Mesothelial cell of epicardium (in vitro differentiated cells): ENCODE measurements around the gene DHRS1. TPM values are rescaled to one million over a fixed set of nuclear protein-coding genes. Genes with fewer than 3 reads are reported as not detected.

Source experiments
- DNase-seq, 2 experiments: peaks; one replicate each; pipeline ENCODE4 v3.0.0; 2021; ENCODE audit warnings: low spot score in 2 of 2; ENCODE audit not compliant: unreplicated experiment in 2 of 2
- H3K27ac Mint-ChIP-seq: 2 replicates; pipeline ENCODE4 v1.8.0; 2021; ENCODE audit warnings: mixed read lengths
- H3K27me3 Mint-ChIP-seq: 2 replicates; pipeline ENCODE4 v1.8.0; 2021; ENCODE audit warnings: low read depth, mixed read lengths
- H3K36me3 Mint-ChIP-seq: 2 replicates; pipeline ENCODE4 v1.8.0; 2021; ENCODE audit warnings: mixed read lengths
- H3K4me1 Mint-ChIP-seq: 2 replicates; pipeline ENCODE4 v1.8.0; 2021; ENCODE audit warnings: mixed read lengths
- H3K4me3 Mint-ChIP-seq: 2 replicates; pipeline ENCODE4 v1.8.0; 2021; ENCODE audit warnings: mild to moderate bottlenecking, moderate library complexity, mixed read lengths
- H3K9me3 Mint-ChIP-seq: 2 replicates; pipeline ENCODE4 v1.8.0; 2021; ENCODE audit warnings: mixed read lengths
- total RNA-seq: library from RNA; stranded (reverse); gene quantifications from 3 replicates; pipeline ENCODE4 v1.2.1, GENCODE V29; 2021
- TF ChIP-seq, protein P1 (sequence below): fragments of 200-600 bp; sonication (generic); IDR thresholded peaks from one replicate; pipeline ENCODE4 v1.5.0; 2021; ENCODE audit warnings: antibody characterized with exemption; ENCODE audit not compliant: unreplicated experiment

DHRS1 gene
- total RNA-seq, 1 donor from 2014 or later, result 38.3 TPM

DNA sequence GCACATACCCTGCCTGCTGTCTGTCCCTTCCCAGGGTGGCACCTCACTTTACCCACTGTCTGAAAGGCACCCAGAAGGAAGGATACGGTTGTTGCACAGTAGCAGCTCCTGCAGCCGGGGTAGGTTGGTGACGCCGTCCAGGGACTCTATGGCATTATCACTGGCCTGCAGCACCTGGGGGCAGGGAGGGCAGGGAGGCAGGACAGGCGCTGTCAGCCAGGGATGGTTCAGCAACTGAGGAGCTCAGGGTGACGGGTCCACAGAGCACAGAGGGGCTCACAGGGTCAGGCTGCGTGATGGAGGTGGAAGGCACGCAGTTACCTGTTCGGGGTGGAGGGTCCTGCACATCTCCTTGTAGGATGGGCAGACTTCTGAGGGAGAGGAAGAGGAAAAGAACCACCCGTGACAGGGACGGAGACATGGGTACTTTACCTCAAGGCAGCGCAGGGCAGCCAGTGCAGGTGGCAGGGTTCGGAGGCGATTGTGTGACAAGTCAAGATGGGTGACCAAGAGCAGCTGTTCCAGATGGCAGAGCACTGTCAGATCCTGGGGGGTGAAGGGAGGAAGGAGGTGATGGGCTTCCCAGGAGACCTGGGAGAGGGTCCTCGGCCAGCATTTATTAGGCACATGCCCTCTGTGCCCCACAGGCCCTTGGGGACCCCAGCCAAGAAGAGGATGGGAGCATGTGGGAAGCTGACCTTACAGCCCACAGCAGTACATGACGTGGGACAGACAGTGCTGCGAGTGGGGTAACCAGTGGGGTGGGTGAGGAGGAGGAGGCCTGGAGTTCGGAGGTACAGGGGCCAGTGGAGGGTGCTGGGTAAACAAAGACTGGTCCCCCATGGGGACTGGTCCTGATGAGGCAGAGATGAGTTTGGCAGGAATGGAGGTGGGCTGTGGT, 33.0 kb downstream of the DHRS1 start:
- Mint-ChIP-seq H3K27ac (no peak overlapping the region), H3K36me3 (peaks cover 13% of the 10 kb centered on the region), H3K27me3 (no peaks in the 10 kb centered on the region), H3K4me3 (no peak overlapping the region), H3K9me3 (no peaks in the 10 kb centered on the region), H3K4me1 (peaks cover 16% of the 10 kb centered on the region)
- DNase-seq, result no peak
- TF ChIP-seq, protein P1, sequence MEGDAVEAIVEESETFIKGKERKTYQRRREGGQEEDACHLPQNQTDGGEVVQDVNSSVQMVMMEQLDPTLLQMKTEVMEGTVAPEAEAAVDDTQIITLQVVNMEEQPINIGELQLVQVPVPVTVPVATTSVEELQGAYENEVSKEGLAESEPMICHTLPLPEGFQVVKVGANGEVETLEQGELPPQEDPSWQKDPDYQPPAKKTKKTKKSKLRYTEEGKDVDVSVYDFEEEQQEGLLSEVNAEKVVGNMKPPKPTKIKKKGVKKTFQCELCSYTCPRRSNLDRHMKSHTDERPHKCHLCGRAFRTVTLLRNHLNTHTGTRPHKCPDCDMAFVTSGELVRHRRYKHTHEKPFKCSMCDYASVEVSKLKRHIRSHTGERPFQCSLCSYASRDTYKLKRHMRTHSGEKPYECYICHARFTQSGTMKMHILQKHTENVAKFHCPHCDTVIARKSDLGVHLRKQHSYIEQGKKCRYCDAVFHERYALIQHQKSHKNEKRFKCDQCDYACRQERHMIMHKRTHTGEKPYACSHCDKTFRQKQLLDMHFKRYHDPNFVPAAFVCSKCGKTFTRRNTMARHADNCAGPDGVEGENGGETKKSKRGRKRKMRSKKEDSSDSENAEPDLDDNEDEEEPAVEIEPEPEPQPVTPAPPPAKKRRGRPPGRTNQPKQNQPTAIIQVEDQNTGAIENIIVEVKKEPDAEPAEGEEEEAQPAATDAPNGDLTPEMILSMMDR, result no peak

DNA sequence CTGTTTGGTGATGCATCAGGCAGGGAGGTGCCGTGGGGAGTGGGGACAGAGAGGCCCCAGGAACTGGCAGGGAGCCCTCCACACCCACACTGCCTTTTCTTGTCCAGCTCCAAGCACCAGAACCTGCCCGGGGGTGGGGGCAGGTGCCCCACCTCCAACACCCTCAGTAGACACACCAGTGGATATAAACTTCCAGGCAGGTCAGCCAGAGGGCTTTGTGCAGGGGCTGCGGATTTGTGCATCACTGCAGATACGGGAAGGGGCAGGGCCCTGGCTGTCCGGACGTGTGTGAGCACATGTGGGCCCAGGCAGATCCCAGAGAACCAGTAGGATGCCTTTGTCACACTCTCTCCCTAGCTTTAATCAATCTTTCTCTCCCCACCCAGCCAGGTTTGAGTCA, 35.3 kb downstream of the DHRS1 start:
- Mint-ChIP-seq H3K4me3 (no peak overlapping the region), H3K27me3 (no peaks in the 10 kb centered on the region), H3K27ac (peak overlapping the region; percentile 88), H3K36me3 (peaks cover 13% of the 10 kb centered on the region), H3K4me1 (peaks cover 17% of the 10 kb centered on the region), H3K9me3 (no peaks in the 10 kb centered on the region)
- DNase-seq, result no peak
- TF ChIP-seq, protein P1, result no peak

DNA sequence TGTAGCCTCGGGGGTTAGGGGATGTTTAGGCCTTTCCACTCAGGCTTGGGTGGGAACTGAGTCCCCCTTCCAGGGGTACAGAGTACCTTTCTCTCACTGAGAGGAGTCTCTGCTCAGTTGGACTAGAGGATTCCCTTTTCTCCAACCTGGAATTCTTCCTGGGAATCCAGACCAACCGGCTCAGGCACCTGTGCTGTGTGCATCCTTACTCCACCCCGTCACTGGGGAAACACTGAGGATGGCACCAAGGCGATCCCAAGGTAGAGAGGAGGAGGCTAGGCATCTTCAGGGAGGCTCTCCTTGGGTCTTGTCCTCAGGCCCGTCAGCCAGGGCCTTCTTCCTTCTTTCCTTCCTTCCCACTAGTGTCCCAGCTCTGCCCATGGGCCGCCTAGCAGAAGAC, 35.7 kb downstream of the DHRS1 start:
- TF ChIP-seq, protein P1, result no peak
- H3K27me3 Mint-ChIP-seq, result no peaks in the 10 kb centered on the region
- peaks cover 22% of the 10 kb centered on the region for H3K4me1 Mint-ChIP-seq
- DNase-seq, result no peak
- H3K27ac Mint-ChIP-seq, result peak overlapping the region; percentile 88
- no peak overlapping the region for H3K4me3 Mint-ChIP-seq
- H3K36me3 Mint-ChIP-seq, result peaks cover 13% of the 10 kb centered on the region
- no peaks in the 10 kb centered on the region for H3K9me3 Mint-ChIP-seq

DNA sequence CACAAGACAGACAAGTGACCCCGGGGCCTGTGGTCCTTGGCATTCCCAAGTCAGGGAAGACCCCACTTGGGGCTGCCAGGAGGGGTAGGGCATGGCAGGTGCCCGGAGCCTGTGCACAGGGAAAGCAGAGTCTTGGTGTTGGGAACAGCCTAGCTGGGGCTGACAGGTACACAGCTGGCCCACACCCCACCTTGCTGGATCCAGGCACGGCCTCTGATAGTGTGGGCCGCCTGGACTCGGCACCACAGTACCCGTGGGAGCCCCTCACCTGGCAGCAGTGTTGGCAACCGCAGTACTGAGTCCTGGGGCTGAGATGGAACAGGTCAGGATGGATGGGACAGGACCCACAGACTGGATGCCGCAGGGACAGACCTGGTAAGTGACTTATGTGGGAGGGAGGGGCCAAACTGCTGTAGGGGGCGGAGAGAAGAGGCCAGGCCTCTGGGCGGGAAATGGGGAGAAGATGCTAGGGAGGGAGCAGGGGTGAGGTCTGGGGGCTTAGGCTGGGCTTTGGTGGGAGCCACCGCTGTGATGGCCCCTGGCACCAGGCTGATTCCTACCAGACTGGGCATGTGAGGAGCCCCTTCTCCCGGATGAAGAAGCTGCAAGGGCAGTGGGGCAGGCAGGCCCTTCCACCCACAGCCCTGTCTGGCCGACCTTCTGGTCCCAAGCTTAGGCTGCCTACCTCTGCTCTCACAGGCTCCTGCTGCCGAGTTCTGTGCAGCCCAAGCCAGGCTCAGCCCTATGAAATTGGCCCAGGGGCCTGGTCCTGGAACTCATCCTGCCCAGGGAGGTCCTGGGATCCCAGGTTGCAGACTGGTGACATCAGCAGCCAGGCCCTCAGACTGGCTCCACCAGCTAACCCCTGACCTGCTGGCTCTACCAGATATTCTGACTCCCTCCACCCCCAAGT, 36.5 kb downstream of the DHRS1 start, which contains the start of gene TGM1:
TGM1 (minus strand) TSS at position 357 of the 913 bp plus-strand sequence. CDS start 825 bp downstream, outside the sequence.
- TF ChIP-seq, protein P1, result no peak
- Mint-ChIP-seq H3K4me1 (peaks cover 27% of the 10 kb centered on the region), H3K36me3 (peaks cover 13% of the 10 kb centered on the region), H3K27ac (peak within 1 kb of the TSS; percentile 88), H3K9me3 (no peaks in the 10 kb centered on the region), H3K4me3 (no peak within 1 kb of the TSS), H3K27me3 (no peaks in the 10 kb centered on the region)
- DNase-seq, result no peak

DNA sequence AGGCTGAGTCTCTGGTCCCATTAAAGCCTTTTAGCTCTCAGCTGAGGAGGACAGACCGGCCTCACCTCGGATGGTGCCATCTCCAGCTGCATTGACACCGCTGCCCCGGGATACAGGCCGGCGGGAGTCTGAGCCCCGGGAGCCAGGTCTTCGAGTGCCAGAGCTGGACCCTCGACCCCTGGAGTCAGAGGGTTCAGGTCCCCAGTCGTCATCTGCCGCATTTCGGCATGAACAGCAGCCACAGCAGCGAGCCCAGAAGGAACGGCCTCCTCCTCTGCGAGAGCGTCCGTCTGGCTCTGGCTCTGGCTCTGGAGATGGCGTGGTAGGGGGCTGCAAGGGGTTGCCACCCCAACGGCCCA, 37.6 kb downstream of the DHRS1 start:
- no peak overlapping the region for H3K27ac Mint-ChIP-seq
- peaks cover 31% of the 10 kb centered on the region for H3K4me1 Mint-ChIP-seq
- no peaks in the 10 kb centered on the region for H3K9me3 Mint-ChIP-seq
- no peak for DNase-seq
- TF ChIP-seq, protein P1, result no peak
- no peak overlapping the region for H3K4me3 Mint-ChIP-seq
- H3K27me3 Mint-ChIP-seq, result no peaks in the 10 kb centered on the region
- peaks cover 8% of the 10 kb centered on the region for H3K36me3 Mint-ChIP-seq
